GM10266 (cell line): ENCODE measurements around the gene RASL10A.

Source experiments
- DNase-seq: peaks from one replicate; pipeline ENCODE4 v3.0.0; 2012; ENCODE audit errors: extremely low spot score
- TF ChIP-seq, protein P1 (sequence below): IDR thresholded peaks from 2 replicates; pipeline ENCODE4 v1.5.1; 2012; ENCODE audit warnings: mild to moderate bottlenecking, low read depth; ENCODE audit not compliant: control insufficient read depth, insufficient read depth; ENCODE audit errors: missing control alignments

Gene RASL10A

DNA sequence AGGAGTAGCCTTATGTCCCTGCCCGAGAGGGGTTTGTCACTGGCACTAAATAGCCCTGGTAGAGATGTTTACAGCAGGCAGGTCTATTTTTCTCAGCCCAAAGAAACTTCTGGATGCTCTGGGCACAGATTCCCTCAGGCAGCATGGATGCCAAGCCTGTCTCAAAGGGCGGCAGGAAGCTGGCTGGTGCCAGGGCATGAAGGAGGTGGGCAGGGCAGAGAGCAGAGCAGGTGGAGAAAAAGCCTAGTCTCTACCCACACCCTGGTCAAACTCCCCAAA lies 13.2 kb downstream of the RASL10A start:
- DNase-seq: no peak
- TF ChIP-seq, protein P1, sequence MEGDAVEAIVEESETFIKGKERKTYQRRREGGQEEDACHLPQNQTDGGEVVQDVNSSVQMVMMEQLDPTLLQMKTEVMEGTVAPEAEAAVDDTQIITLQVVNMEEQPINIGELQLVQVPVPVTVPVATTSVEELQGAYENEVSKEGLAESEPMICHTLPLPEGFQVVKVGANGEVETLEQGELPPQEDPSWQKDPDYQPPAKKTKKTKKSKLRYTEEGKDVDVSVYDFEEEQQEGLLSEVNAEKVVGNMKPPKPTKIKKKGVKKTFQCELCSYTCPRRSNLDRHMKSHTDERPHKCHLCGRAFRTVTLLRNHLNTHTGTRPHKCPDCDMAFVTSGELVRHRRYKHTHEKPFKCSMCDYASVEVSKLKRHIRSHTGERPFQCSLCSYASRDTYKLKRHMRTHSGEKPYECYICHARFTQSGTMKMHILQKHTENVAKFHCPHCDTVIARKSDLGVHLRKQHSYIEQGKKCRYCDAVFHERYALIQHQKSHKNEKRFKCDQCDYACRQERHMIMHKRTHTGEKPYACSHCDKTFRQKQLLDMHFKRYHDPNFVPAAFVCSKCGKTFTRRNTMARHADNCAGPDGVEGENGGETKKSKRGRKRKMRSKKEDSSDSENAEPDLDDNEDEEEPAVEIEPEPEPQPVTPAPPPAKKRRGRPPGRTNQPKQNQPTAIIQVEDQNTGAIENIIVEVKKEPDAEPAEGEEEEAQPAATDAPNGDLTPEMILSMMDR: no peak

DNA sequence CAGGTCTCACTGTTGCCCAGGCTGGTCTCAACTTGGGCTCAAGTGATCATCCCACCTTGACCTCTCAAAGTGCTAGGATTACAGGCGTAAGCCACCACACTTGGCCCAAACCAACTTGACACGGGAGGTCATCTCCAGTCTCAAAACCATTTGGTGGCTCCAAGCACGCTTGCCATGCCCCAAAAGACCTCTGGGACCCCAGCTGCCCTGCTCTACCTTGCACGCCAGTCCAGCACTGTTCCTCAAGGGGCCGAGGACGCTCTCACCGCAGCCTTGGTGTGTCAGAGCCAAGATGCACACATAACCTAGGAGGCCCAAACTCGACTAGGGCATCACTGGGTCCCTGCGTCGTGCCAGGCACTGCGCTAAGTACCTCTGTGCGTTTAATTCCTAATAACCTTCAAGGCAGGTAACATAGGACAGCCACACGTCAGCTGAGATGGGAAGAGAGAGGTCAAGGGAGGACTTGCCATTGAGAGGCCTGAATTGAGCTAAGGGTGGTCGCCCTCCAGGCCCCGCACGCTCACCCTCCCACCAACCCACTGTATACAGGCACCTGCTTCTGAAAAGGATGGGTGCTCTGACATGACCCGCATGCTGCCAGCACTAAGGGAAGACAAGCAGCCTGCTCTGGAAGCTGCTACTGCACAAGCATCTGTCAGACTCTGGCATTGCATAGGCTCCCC lies 13.6 kb downstream of the RASL10A start:
- DNase-seq: no peak
- TF ChIP-seq, protein P1: no peak

DNA sequence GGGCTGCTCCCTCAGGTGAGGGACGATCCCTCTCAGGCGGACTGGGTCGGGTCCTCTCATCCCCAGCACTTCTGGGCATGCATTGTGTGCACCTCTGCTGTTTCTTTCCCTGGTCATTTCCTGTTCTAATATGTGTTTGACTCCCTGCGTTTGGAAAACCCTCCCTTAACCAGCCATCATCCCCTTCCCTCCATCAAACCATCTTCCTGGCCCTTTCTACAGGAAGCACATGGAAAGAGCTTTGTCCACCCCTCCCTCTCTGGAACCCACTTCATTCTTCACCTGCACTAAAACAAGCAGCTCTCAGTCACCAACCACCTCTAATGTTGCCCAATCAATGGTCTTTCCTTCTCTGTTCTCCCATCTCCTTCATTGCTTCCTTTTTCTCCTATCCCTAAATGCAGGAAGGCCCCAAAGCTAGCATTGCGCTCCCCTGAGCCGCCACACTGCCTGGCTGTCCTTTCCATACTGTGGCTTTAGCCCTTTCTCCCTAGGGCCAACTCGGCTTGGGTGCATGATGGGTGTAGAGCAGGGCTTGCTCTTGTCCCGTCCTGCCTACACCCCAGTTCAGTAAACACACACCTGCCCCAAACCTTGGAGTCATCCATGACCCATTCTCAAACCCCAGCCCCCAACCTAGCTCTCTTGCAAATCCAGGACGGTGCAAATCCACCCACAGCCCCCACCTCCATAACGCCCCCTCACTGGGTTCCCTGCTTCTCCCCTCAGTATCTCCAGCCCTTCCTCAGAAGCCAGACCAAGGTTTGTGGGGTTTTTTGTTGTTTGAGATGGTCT lies 14.5 kb downstream of the RASL10A start:
- DNase-seq: no peak
- TF ChIP-seq, protein P1: no peak

DNA sequence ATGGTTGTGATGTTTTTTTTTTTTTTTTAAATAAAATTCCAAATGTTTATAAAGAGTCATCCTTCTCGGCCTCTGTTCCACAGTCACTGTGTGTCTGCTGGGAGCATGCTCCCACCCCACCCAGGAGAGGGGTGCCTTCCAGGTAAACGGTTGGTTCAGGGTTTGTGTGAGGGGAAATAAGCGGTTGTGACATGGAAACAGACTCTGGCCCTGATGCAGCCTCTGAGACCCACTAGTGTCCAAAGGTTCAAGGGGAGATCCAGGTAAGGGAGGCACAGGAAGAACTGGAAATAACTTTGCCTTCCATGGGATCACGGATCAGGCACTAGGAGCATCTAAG lies 15.1 kb downstream of the RASL10A start:
- DNase-seq: no peak
- TF ChIP-seq, protein P1: no peak

DNA sequence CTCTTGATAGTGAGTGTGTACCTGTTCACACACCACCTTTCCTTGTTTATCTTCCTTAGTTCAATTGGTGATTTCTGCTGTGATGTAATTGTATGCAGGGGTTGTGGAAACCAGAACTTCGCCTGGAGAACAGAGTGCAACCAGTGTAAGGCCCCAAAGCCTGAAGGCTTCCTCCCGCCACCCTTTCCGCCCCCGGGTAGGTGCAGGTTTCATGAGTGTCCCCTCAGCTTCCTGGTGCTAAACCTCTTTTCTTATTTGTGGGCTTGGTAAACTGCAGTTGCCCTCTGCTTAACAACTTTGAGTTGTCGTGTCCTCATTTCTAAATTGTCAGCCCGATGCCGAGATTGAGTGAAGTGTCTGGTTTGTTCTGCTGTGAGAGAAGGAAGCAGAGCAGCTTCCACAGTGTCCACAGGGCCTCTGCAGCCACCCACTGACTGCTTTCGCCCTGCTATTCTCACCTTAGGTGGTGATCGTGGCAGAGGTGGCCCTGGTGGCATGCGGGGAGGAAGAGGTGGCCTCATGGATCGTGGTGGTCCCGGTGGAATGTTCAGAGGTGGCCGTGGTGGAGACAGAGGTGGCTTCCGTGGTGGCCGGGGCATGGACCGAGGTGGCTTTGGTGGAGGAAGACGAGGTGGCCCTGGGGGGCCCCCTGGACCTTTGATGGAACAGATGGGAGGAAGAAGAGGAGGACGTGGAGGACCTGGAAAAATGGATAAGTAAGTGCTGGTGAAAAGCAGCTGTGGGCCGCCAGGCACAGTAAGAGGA lies 16.2 kb downstream of the RASL10A start:
- TF ChIP-seq, protein P1: no peak
- no peak for DNase-seq

DNA sequence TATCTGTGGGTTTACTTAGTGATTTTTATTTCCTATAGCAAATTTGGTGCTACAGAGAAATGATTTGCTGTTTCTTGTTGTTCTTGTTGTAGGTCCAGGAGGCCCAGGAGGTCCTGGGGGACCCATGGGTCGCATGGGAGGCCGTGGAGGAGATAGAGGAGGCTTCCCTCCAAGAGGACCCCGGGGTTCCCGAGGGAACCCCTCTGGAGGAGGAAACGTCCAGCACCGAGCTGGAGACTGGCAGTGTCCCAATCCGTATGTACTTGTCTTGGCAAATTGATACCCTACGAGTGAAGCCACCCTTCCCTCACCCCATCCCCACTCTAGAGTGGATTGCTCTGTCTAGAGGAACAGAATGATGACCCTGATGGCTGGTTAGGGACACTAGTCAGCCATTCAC lies 16.9 kb downstream of the RASL10A start:
- TF ChIP-seq, protein P1: no peak
- DNase-seq: no peak

DNA sequence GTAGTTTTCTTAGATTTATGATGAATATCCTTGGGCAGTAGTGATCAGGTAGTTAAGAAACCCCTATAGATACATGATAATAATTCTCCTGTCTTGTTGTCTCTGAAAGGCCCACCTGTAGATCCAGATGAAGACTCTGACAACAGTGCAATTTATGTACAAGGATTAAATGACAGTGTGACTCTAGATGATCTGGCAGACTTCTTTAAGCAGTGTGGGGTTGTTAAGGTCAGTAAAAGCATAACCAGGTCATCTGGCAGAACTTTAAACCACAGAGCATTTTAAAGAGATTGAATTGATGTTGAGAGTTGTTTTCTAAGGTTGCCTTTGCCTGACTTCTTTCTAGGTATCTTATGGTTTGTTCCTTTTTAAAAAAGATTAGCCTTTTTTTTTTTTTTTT lies 23.1 kb downstream of the RASL10A start:
- TF ChIP-seq, protein P1: no peak
- no peak for DNase-seq
